Subcutaneous preadipocyte (primary cell): ENCODE measurements around the gene EVA1C. TPM values are rescaled to one million over a fixed set of nuclear protein-coding genes. Genes with fewer than 3 reads are reported as not detected.

Experiments
- small RNA-seq: library from RNA; depleted of rRNA; stranded (forward); fragments of <200 nt; gene quantifications from one replicate; pipeline ENCODE3, GENCODE V24; 2012
- total RNA-seq: library from RNA; depleted of rRNA; stranded (reverse); fragments of >200 nt; gene quantifications from 2 replicates; pipeline ENCODE4 v1.2.3, GENCODE V29; 2012

EVA1C gene
- total RNA-seq, result 7.2 and 8.5 TPM in 2 replicates

DNA sequence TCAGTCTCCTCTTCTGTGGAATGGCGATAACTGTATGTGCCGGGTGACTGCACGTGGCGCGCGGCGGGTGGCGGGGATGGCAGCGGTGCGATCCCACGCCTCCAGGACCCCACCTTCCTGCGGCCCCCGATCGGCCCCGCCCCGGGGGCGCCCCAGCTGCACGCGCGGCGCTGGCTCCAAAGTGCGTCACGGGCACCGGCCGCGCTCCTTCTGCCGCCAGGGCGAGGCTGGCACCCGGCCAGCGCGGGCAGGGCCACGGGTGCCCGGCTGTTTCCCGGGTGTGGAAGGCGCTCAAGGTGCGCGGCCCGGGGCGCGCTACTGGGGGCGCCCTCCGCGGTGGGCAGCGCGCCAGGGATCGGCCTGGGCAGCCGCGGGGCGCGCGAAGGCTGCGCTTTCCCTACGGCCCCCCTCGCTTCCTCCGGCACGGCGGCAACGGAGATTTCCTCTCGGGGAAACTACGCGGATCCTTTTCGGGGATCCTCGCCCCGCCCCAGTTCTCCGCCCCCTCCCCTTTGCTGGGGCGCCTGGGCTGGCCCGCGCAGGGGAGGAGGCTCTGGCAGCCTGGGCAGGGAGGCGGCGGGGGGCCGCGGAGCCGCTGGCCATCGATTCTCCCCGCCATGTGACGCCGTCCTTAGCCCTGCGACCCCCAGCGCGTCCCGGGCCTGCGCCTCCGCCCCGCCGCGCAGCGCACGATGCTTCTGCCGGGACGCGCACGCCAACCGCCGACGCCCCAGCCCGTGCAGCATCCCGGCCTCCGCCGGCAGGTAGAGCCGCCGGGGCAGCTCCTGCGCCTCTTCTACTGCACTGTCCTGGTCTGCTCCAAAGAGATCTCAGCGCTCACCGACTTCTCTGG lies at the start of gene EVA1C:
TSS of gene EVA1C (plus strand) at position 545 of the 853 bp plus-strand sequence. CDS start at position 693, 148 bp downstream.

GRCh38 chr21:32392880-32393676 lies 19.4 kb upstream of the EVA1C start, which contains the start of gene URB1:
Gene URB1, minus strand, starts transcription at chr21:32393012. Its CDS starts 102 bp downstream, at chr21:32392910.

Small RNA genes within 50 kb of the gene (small RNA-seq; reads per million reads assigned to genes)
- not detected for gene RF00438
- gene RNA5SP490, result not detected
- gene SNORA80A, result 299 reads per million, percentile 99 among the genes with 10 or more reads in this experiment

Other genes with a start within 250 kb of the EVA1C start
- 10.3 and 11.9 TPM in 2 replicates for gene MIS18A, start 133.7 kb upstream of the EVA1C start, total RNA-seq
- not detected in 2 replicates for gene MRAP, start 113.9 kb upstream of the EVA1C start, total RNA-seq
- 26.5 and 41.6 TPM in 2 replicates for gene URB1, start 19.7 kb upstream of the EVA1C start, total RNA-seq
- under 0.01 TPM in 1 of 2 replicates, not detected in the other for gene TCP10L, start 172.8 kb downstream of the EVA1C start, total RNA-seq
- 8.1 and 19.9 TPM in 2 replicates for gene CFAP298, start 199.7 kb downstream of the EVA1C start, total RNA-seq